Measurements from ENCODE around the gene ZNF236. TPM values are rescaled to one million over a fixed set of nuclear protein-coding genes. Genes with fewer than 3 reads are reported as not detected.

Gene ZNF236
- total RNA-seq, 2 experiments from 2014 or later = 25.7 to 27.9 TPM

DNA sequence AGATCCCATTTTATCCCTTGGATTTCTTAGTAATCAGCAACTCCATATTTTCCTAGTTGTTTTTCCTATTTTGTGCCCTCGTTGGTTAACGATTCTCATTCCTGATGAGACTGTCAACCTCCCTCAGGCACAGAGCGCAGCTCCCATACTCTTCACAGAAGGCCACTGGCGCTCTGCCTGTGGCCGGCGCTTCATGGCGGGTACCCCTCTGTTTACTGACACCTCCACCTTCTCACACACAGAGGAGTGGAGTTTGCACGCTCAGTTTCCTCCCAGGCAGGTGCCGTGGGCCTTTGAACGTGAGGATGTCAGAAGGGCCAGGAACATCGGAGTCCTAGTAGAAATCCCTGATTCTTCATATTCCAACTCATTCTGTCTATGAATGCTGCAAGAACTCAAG, 171.2 kb downstream of the ZNF236 start:
- DNase-seq = no peak
- POLR2A ChIA-PET = no interaction called here

DNA sequence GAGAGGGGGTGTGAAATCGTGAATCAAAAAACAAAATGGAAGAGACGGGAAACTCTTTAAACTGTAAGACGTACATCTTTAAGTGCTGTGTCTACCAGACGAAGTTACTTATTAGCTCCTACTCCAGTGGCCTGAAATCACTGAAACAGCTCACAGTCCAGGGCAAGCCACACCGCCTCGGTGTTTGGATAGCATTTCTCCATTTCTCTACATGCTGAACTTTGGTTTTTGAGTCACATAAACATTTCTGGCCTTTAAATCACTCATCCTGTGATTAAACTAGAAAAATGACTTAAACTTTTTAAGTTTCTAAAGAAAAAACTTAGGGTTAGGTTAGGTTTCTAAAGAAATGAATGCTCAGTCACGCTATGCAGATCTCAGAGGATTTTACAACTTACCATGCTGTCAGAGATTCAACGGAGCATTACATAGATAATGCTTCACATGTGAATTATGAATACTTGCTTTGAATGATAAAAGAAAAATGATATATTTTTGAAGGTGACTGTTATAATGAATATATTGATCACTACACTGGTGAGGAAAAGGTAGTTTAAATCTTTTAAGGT, 171.8 kb downstream of the ZNF236 start:
- Mint-ChIP-seq H3K9me3 (no peaks in the 10 kb centered on the region), H3K4me3 (no peak overlapping the region), H3K27ac (no peak overlapping the region), H3K36me3 (ENCODE audit: low read depth) (no peaks in the 10 kb centered on the region), H3K4me1 (ENCODE audit: low read depth) (no peaks in the 10 kb centered on the region), H3K27me3 (no peaks in the 10 kb centered on the region)
- Histone ChIP-seq H3K4me3 (ENCODE audit: low read length) (no peak overlapping the region), H3K27ac (ENCODE audit: low read depth in 1 of 2, low read length in 2 of 2) (no peak overlapping the region), H3K36me3 (ENCODE audit: insufficient read depth, low read length) (no peaks in the 10 kb centered on the region), H3K27me3 (ENCODE audit: control insufficient read depth in 1 of 2, insufficient read depth in 2 of 2, low read length in 2 of 2) (no peaks in the 10 kb centered on the region), H3K4me1 (ENCODE audit: insufficient read depth, low read length) (no peaks in the 10 kb centered on the region), H3K9me3 (ENCODE audit: control insufficient read depth in 1 of 2, insufficient read depth in 1 of 2, low read length in 2 of 2) (no peaks in the 10 kb centered on the region)
- intact Hi-C loops (cut with DNase I, micrococcal nuclease) = no loop called here
- ChIA-PET CTCF (no interaction called here), POLR2A (no interaction called here)
- ATAC-seq (ENCODE audit: poor library complexity) (no peak), DNase-seq (no peak)
- TF ChIP-seq, protein P1, sequence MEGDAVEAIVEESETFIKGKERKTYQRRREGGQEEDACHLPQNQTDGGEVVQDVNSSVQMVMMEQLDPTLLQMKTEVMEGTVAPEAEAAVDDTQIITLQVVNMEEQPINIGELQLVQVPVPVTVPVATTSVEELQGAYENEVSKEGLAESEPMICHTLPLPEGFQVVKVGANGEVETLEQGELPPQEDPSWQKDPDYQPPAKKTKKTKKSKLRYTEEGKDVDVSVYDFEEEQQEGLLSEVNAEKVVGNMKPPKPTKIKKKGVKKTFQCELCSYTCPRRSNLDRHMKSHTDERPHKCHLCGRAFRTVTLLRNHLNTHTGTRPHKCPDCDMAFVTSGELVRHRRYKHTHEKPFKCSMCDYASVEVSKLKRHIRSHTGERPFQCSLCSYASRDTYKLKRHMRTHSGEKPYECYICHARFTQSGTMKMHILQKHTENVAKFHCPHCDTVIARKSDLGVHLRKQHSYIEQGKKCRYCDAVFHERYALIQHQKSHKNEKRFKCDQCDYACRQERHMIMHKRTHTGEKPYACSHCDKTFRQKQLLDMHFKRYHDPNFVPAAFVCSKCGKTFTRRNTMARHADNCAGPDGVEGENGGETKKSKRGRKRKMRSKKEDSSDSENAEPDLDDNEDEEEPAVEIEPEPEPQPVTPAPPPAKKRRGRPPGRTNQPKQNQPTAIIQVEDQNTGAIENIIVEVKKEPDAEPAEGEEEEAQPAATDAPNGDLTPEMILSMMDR (IDR thresholded peaks at IDR 0.05) = no peak

More for the DNA sequence above, 171.2 kb downstream of the ZNF236 start:
- CTCF ChIA-PET = no interaction called here
- TF ChIP-seq, protein P1 (IDR thresholded peaks at IDR 0.05) = no peak
- intact Hi-C loops (cut with DNase I, micrococcal nuclease) = no loop called here
- Histone ChIP-seq H3K9me3 (ENCODE audit: control insufficient read depth in 1 of 2, insufficient read depth in 1 of 2, low read length in 2 of 2) (no peaks in the 10 kb centered on the region), H3K27me3 (ENCODE audit: control insufficient read depth in 1 of 2, insufficient read depth in 2 of 2, low read length in 2 of 2) (no peaks in the 10 kb centered on the region), H3K4me1 (ENCODE audit: insufficient read depth, low read length) (no peaks in the 10 kb centered on the region), H3K36me3 (ENCODE audit: insufficient read depth, low read length) (no peaks in the 10 kb centered on the region), H3K27ac (ENCODE audit: low read depth in 1 of 2, low read length in 2 of 2) (no peak overlapping the region), H3K4me3 (ENCODE audit: low read length) (no peak overlapping the region)
- Mint-ChIP-seq H3K9me3 (no peaks in the 10 kb centered on the region), H3K36me3 (ENCODE audit: low read depth) (no peaks in the 10 kb centered on the region), H3K4me3 (no peak overlapping the region), H3K4me1 (ENCODE audit: low read depth) (no peaks in the 10 kb centered on the region), H3K27me3 (no peaks in the 10 kb centered on the region), H3K27ac (no peak overlapping the region)
- no peak for ATAC-seq (ENCODE audit: poor library complexity)

DNA sequence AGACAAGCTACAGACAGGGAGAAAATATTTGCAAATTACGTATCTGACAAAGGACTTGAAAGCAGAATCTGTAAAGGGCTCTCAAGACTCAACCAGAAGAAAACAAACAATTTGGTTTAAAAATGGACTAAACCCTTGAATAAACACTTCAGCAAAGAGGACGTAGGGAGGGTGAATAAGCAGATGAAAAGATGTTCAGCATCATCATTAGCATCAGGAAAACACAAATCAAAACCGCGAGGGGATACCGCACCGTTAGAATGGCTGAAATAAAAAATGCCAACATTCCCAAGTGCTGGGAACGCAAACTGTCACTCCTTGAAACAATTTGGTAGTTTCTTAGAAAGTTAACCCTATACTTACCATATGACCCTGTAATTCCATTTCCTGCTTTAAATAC, 173.5 kb downstream of the ZNF236 start:
- intact Hi-C loops (cut with DNase I, micrococcal nuclease) = no loop called here
- H3K27me3 Mint-ChIP-seq = no peaks in the 10 kb centered on the region
- H3K9me3 Mint-ChIP-seq = no peaks in the 10 kb centered on the region
- no peak for DNase-seq
- ChIA-PET CTCF (no interaction called here), POLR2A (no interaction called here)
- H3K36me3 ChIP-seq (ENCODE audit: insufficient read depth, low read length) = no peaks in the 10 kb centered on the region
- no peak for ATAC-seq (ENCODE audit: poor library complexity)
- no peaks in the 10 kb centered on the region for H3K9me3 ChIP-seq (ENCODE audit: control insufficient read depth in 1 of 2, insufficient read depth in 1 of 2, low read length in 2 of 2)
- H3K36me3 Mint-ChIP-seq (ENCODE audit: low read depth) = no peaks in the 10 kb centered on the region
- peaks cover 4% of the 10 kb centered on the region for H3K4me1 ChIP-seq (ENCODE audit: insufficient read depth, low read length)
- TF ChIP-seq, protein P1 (IDR thresholded peaks at IDR 0.05) = no peak
- no peaks in the 10 kb centered on the region for H3K27me3 ChIP-seq (ENCODE audit: control insufficient read depth in 1 of 2, insufficient read depth in 2 of 2, low read length in 2 of 2)
- no peak overlapping the region for H3K4me3 ChIP-seq (ENCODE audit: low read length)
- no peak overlapping the region for H3K27ac Mint-ChIP-seq
- no peak overlapping the region for H3K4me3 Mint-ChIP-seq
- no peak overlapping the region for H3K27ac ChIP-seq (ENCODE audit: low read depth in 1 of 2, low read length in 2 of 2)
- peaks cover 7% of the 10 kb centered on the region for H3K4me1 Mint-ChIP-seq (ENCODE audit: low read depth)
